GM12878 (cell line): ENCODE data around the gene PIK3R5. TPM values are rescaled to one million over a fixed set of nuclear protein-coding genes. Genes with fewer than 3 reads are reported as not detected.
A peak's percentile ranks its signal among the peaks of the same experiment; 100 is the strongest.

Source experiments
- ATAC-seq: fragments of 200-7000 bp; cut with Tn5 transposase; 3 replicates; pipeline ENCODE4 v1.9.1; 2020; ENCODE audit warnings: mild to moderate bottlenecking, moderate library complexity
- BruUV-seq: library from RNA; stranded (reverse); fragments of 400-500 nt; replicated peaks from 2 replicates; lab custom pipeline; 2021; lab: Mats Ljungman, UMichigan
- CTCF ChIA-PET: fragments of 300-600 bp; sonication (Branson Sonifier 250); formaldehyde crosslinking; extraction: SDS; loops from one replicate; lab custom pipeline; 2021; ENCODE audit warnings: inconsistent platforms; lab: Yijun Ruan, JAX
- POLR2A ChIA-PET: fragments of 350-600 bp; formaldehyde crosslinking; extraction: SDS; loops from one replicate; lab custom pipeline; 2021; ENCODE audit warnings: inconsistent platforms; lab: Charles Lee
- RAD21 ChIA-PET: fragments of 300-600 bp; sonication (Branson Sonifier 250); formaldehyde crosslinking; loops from one replicate; lab custom pipeline; 2023; ENCODE audit warnings: antibody characterized with exemption; ENCODE audit not compliant: unreplicated experiment; lab: Charles Lee
- SMC1A ChIA-PET: fragments of 300-600 bp; sonication (Branson Sonifier 250); formaldehyde crosslinking; loops from one replicate; lab custom pipeline; 2023; ENCODE audit not compliant: unreplicated experiment, uncharacterized antibody; lab: Charles Lee
- DNase-seq: peaks from one replicate; pipeline ENCODE4 v3.0.0-alpha.2; 2011; ENCODE audit warnings: low read depth, low spot score
- FAIRE-seq: peaks from 3 replicates; lab custom pipeline; 2011; peaks lifted over from hg19 to GRCh38; lab: Jason Lieb, UNC
- H2AFZ ChIP-seq: 2 replicates; pipeline ENCODE4 v1.6.0; 2011; ENCODE audit warnings: low read depth, low read length, control low read depth; ENCODE audit not compliant: control insufficient read depth
- H3K27ac ChIP-seq: 2 replicates; pipeline ENCODE4 v1.5.1; 2011; ENCODE audit warnings: control low read depth; ENCODE audit not compliant: control insufficient read depth, insufficient read depth
- H3K27me3 ChIP-seq, 2 experiments: replicated peaks in 1 of 2; 2 replicates each; pipeline versions ENCODE4 v1.6.0 to v1.6.1; 2011; ENCODE audit warnings: low read length in 1 of 2; ENCODE audit not compliant: control insufficient read depth in 2 of 2, insufficient read depth in 2 of 2
- H3K36me3 ChIP-seq, 2 experiments: 2 replicates each; pipeline ENCODE4 v1.5.1; 2011; ENCODE audit warnings: low read length in 1 of 2; ENCODE audit not compliant: control insufficient read depth in 2 of 2, insufficient read depth in 2 of 2
- H3K4me1 ChIP-seq: 2 replicates; pipeline ENCODE4 v1.6.1; 2011; ENCODE audit warnings: mild to moderate bottlenecking, low read length, moderate library complexity, mixed read lengths; ENCODE audit not compliant: control insufficient read depth, insufficient read depth
- H3K4me2 ChIP-seq: 2 replicates; pipeline ENCODE4 v1.6.0; 2011; ENCODE audit warnings: control low read depth; ENCODE audit not compliant: control insufficient read depth, insufficient read depth
- H3K4me3 ChIP-seq: fragments of 200-600 bp; sonication (generic); 2 replicates; pipeline ENCODE4 v1.5.1; 2016
- H3K79me2 ChIP-seq: 2 replicates; pipeline ENCODE4 v1.6.0; 2011; ENCODE audit warnings: low read length; ENCODE audit not compliant: control insufficient read depth, insufficient read depth
- H3K9ac ChIP-seq: 2 replicates; pipeline ENCODE4 v1.8.0; 2011; ENCODE audit warnings: low read length, control low read depth, mixed read lengths; ENCODE audit not compliant: control insufficient read depth, insufficient read depth
- H3K9me3 ChIP-seq: replicated peaks from 3 replicates; pipeline ENCODE4 v1.5.1; 2011; ENCODE audit warnings: mild to moderate bottlenecking, low read length; ENCODE audit not compliant: control insufficient read depth, insufficient read depth
- H4K20me1 ChIP-seq: 2 replicates; pipeline ENCODE4 v1.6.0; 2011; ENCODE audit not compliant: control insufficient read depth, insufficient read depth
- ATF2 ChIP-seq: IDR thresholded peaks from 2 replicates; pipeline ENCODE4 v1.6.1; 2012; ENCODE audit warnings: low read length, inconsistent platforms
- ATF7 ChIP-seq: fragments of 450-650 bp; IDR thresholded peaks from 2 replicates; pipeline ENCODE4 v1.6.1; 2016; ENCODE audit warnings: low read depth, mild to moderate bottlenecking
- BCL11A ChIP-seq: IDR thresholded peaks from 2 replicates; pipeline ENCODE4 v1.6.1; 2011; ENCODE audit warnings: low read depth, low read length
- EED ChIP-seq: sonication (generic); IDR thresholded peaks from 2 replicates; pipeline ENCODE4 v1.6.1; 2016; ENCODE audit warnings: antibody characterized with exemption, low read depth
- EGR1 ChIP-seq, 2 experiments: IDR thresholded peaks; 1 replicate in 1 of 2; 2 replicates in 1 of 2; pipeline ENCODE4 v1.6.1; 2011 to 2012; ENCODE audit warnings: low read depth in 2 of 2, low read length in 2 of 2, borderline replicate concordance in 1 of 2, mild to moderate bottlenecking in 1 of 2, moderate library complexity in 1 of 2
- ETV6 ChIP-seq, 2 experiments: fragments of 450-650 bp in 1 of 2; IDR thresholded peaks in 1 of 2; conservative IDR thresholded peaks in 1 of 2; 2 replicates each; pipeline ENCODE4 v1.6.1; 2014; ENCODE audit warnings: antibody characterized with exemption in 1 of 2, borderline replicate concordance in 1 of 2, low read depth in 1 of 2, mild to moderate bottlenecking in 1 of 2, moderate library complexity in 1 of 2
- FOXM1 ChIP-seq: IDR thresholded peaks from 2 replicates; pipeline ENCODE4 v1.6.1; 2012; ENCODE audit warnings: low read depth, mild to moderate bottlenecking, inconsistent platforms, low read length, moderate library complexity
- IKZF1 ChIP-seq: fragments of 450-650 bp; conservative IDR thresholded peaks from 2 replicates; pipeline ENCODE4 v1.6.1; 2017; ENCODE audit warnings: antibody characterized with exemption, mild to moderate bottlenecking
- IKZF2 ChIP-seq, 2 experiments: fragments of 450-650 bp; IDR thresholded peaks; 2 replicates each; pipeline ENCODE4 v1.6.1; 2017; ENCODE audit warnings: mild to moderate bottlenecking in 2 of 2, moderate library complexity in 2 of 2
- JUNB ChIP-seq: IDR thresholded peaks from 2 replicates; pipeline ENCODE4 v1.6.1; 2016; ENCODE audit warnings: antibody characterized with exemption, mild to moderate bottlenecking
- NFIC ChIP-seq: IDR thresholded peaks from 2 replicates; pipeline ENCODE4 v1.6.1; 2012; ENCODE audit warnings: low read depth, mild to moderate bottlenecking, inconsistent platforms, low read length, moderate library complexity
- NFXL1 ChIP-seq: fragments of 450-650 bp; IDR thresholded peaks from 2 replicates; pipeline ENCODE4 v1.6.1; 2017; ENCODE audit warnings: antibody characterized with exemption, mild to moderate bottlenecking, borderline replicate concordance
- RBBP5 ChIP-seq: fragments of 200-600 bp; sonication (generic); conservative IDR thresholded peaks from 2 replicates; pipeline ENCODE4 v1.6.1; 2016
- RCOR1 ChIP-seq: conservative IDR thresholded peaks from 2 replicates; pipeline ENCODE4 v1.6.1; 2012; ENCODE audit warnings: low read depth, low read length, improper control_type of control experiment
- TBL1XR1 ChIP-seq: IDR thresholded peaks from 2 replicates; pipeline ENCODE4 v1.6.1; 2012; ENCODE audit warnings: low read depth, low read length, improper control_type of control experiment
- ZBTB40 ChIP-seq: fragments of 450-650 bp; IDR thresholded peaks from 2 replicates; pipeline ENCODE4 v1.6.1; 2016; ENCODE audit warnings: mild to moderate bottlenecking, moderate library complexity, borderline replicate concordance
- ZNF384 ChIP-seq: IDR thresholded peaks from 2 replicates; pipeline ENCODE4 v1.6.1; 2012; ENCODE audit warnings: low read depth, mild to moderate bottlenecking, low read length, improper control_type of control experiment, borderline replicate concordance
- WGBS: methylation state at CpG from one replicate; pipeline ENCODE4 v1.1.6; 2016; ENCODE audit warnings: low lambda C conversion rate; ENCODE audit not compliant: insufficient replicate concordance, insufficient coverage; ENCODE audit errors: missing lambda C conversion rate; 5-methylcytosine and 5-hydroxymethylcytosine counted together
- in situ Hi-C: fragments of 300-500 bp; cut with MboI; formaldehyde crosslinking; loops from 9 replicates; pipeline ENCODE4 v1.14.3; 2018; ENCODE audit warnings: mixed read lengths
- intact Hi-C: fragments of 100-400 bp; cut with micrococcal nuclease; formaldehyde crosslinking; loops from one replicate; pipeline ENCODE4 v1.14.2; 2022; ENCODE audit not compliant: unreplicated experiment
- polyA plus RNA-seq, 11 experiments: library from polyadenylated mRNA; depleted of rRNA in 4 of 11; unstranded in 6 of 11; stranded (reverse) in 5 of 11; fragments of >200 nt; fragmentation: Nextera tagmentation in 4 of 11; fragmentation: Illumina TruSeq in 1 of 11; extraction: Ambion mirVana in 4 of 11; extraction: Trizol in 1 of 11; gene quantifications; 1 replicate in 1 of 11; 2 replicates in 10 of 11; pipeline versions ENCODE4 v1.2.1 to v1.2.3, GENCODE V29; 2011 to 2016; ENCODE audit warnings: inconsistent platforms in 2 of 11, missing spikeins in 2 of 11, low read depth in 1 of 11
- total RNA-seq, 4 experiments: library from RNA; depleted of rRNA in 3 of 4; stranded (reverse); fragments of >200 nt in 3 of 4; fragmentation: Illumina TruSeq in 1 of 4; extraction: Trizol in 1 of 4; gene quantifications; 2 replicates each; pipeline versions ENCODE4 v1.2.1 to v1.2.3, GENCODE V29; 2013 to 2021

The PIK3R5 gene
- total and polyA plus RNA-seq, 10 of the 15 experiments (the other 5 are each of a cell fraction or from before 2014, with no cell fraction given) = 9.5 to 50.8 (median 35.5) TPM

- Histone ChIP-seq H3K4me3 (no peak overlapping the region), H3K27me3 (no peaks in the 10 kb centered on the region), H3K9me3 (peaks cover 22% of the 10 kb centered on the region), H2AFZ (no peak overlapping the region), H3K36me3 (peaks cover 2 to 3% of the 10 kb centered on the region in 2 experiments; a peak in 2 of 4 replicates), H3K4me2 (peak overlapping the region; percentile 53; the same call in 1 of the 2 replicates), H3K9ac (no peak overlapping the region), H3K4me1 (peaks cover 29% of the 10 kb centered on the region), H3K27ac (peak overlapping the region; percentile 59), H4K20me1 (no peaks in the 10 kb centered on the region), H3K79me2 (peaks cover 39% of the 10 kb centered on the region)
- peak; percentile 69 for ATAC-seq
- WGBS = 2% methylated on average over 9 of the region's 9 CpGs
- no peak for DNase-seq
- ChIA-PET RAD21 (interaction anchor here (1.2 kb wide), 1 partner anchor 36 kb away, joined by 4 read pairs; no protein-coding TSS in a partner anchor), SMC1A (interaction anchor here (3.0 to 19.3 kb wide), 3 partner anchors 12 to 35 kb away, joined by 15 to 345 read pairs (median 63); partner anchors contain the start of gene PIK3R5), CTCF (no interaction called here), POLR2A (interaction anchor here (0.6 to 1.4 kb wide), 2 partner anchors 19 to 25 kb away, joined by 3 read pairs; no protein-coding TSS in a partner anchor)
- in situ Hi-C loops (no loop called here), intact Hi-C loops (no loop called here)
- no peak for FAIRE-seq
- BruUV-seq = no TSS peak
- TF ChIP-seq JUNB (peak; percentile 63), TBL1XR1 (no peak), ETV6 (conservative IDR thresholded peaks at IDR 0.05 in 1 of 2, IDR thresholded peaks at IDR 0.05 in 1 of 2; ENCODE audit: borderline replicate concordance in 1 of 2, low read depth in 1 of 2) (peak in 1 of 2 experiments; percentile 72; a peak in 1 of 4 replicates), NFXL1 (no peak), EGR1 (IDR thresholded peaks at IDR 0.05; ENCODE audit: borderline replicate concordance in 1 of 2, low read depth in 2 of 2, low read length in 2 of 2) (peak in 1 of 2 experiments; percentile 71; a peak in 2 of 3 replicates), IKZF2 (IDR thresholded peaks at IDR 0.05) (0 out of 4 replicates have a peak, but pooled peaks have one; percentile 16 to 35), NFIC (peak; percentile 79; the same call in 1 of the 2 replicates), IKZF1 (peak; percentile 43), ATF7 (peak; percentile 17; the same call in 1 of the 2 replicates), FOXM1 (peak; percentile 60; the same call in 1 of the 2 replicates), ZBTB40 (no peak), ATF2 (peak; percentile 69; the same call in 1 of the 2 replicates), RCOR1 (no peak), ZNF384 (no peak), BCL11A (no peak), EED (peak; percentile 81), RBBP5 (no peak)
These were observed 30.3 kb downstream of the PIK3R5 start for GRCh38 chr17:8935191-8935590.
